GM18517 (cell line): Measurements from ENCODE around the gene INCENP.
"Not testable (repeated sequence)": the region's sequence is repeated elsewhere in the genome, so short reads cannot be mapped to it uniquely, and the experiment has no call there.

Experiments
- ATAC-seq: cut with Tn5 transposase; IDR thresholded peaks from one replicate; pipeline ENCODE4 v1.9.1; 2021; ENCODE audit warnings: mild to moderate bottlenecking, moderate library complexity; ENCODE audit not compliant: unreplicated experiment

Gene INCENP

DNA sequence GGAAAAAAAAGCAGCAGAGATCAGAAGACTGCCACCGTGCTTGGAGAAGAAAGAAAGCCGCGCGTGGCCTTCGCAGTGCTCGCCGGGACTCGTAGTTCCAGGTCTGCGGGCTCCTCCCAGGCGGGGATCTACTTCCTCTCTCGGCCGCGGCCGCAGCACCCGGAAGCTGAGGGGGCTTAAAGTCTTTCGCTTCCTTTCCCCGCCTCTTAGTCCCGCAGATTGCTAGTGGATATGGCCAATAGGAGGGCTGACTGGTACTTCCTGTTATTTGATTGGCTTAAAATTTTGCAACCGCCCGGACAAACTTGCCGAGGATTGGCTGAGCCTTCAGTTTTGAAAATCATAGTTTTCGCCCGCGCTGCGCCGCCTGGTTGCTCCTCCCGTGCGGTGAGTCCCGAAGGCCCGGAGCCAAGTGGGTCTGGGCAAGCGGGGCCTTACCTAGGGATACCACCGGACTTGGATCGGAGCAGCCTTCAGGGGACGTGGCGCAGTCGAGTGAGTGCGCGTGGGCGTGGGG, at the start of gene INCENP:
TSS of gene INCENP (plus strand) at position 343 of the 517 bp plus-strand sequence. CDS start 4,151 bp downstream, outside the sequence.
- peak; percentile 94 for ATAC-seq

DNA sequence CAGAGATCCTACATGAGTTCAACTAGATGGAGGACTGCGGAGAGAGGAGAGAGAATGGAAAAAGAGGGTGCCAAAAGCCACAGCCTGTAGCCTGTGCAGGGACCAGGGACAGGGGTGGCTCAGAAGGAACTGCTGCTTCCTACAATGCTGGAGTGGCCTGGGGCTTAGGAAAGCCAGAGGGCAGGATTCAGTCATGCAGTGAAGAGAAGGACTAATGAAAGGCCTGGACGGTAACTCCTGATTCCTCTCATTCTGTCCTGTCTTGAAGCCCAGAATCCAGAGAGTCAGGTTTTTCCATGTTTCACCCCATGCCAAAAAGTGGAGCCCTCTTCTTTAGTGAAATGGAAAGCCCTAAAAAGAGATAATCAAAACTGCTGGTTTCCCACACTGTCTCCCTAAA, 48.4 kb upstream of the INCENP start:
- ATAC-seq = no peak

DNA sequence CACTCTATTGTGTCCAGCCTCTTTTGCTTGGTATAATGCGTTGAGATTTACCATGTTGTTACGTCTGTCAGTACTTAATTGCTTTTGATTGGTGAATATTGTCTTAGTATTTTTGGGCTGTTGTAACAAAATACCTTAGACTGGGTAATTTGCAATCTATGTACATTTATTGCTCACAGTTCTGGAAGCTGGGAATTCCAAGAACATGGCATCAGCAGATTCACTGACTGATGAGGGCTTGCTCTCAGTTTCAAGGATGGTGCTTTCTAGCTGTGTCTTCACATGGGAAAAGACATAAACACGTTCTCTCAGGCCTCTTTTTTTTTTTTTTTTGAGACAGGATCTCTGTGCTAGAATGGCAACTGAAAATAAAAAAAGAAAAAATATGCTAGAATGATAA, 46.7 kb upstream of the INCENP start:
- no peak for ATAC-seq

DNA sequence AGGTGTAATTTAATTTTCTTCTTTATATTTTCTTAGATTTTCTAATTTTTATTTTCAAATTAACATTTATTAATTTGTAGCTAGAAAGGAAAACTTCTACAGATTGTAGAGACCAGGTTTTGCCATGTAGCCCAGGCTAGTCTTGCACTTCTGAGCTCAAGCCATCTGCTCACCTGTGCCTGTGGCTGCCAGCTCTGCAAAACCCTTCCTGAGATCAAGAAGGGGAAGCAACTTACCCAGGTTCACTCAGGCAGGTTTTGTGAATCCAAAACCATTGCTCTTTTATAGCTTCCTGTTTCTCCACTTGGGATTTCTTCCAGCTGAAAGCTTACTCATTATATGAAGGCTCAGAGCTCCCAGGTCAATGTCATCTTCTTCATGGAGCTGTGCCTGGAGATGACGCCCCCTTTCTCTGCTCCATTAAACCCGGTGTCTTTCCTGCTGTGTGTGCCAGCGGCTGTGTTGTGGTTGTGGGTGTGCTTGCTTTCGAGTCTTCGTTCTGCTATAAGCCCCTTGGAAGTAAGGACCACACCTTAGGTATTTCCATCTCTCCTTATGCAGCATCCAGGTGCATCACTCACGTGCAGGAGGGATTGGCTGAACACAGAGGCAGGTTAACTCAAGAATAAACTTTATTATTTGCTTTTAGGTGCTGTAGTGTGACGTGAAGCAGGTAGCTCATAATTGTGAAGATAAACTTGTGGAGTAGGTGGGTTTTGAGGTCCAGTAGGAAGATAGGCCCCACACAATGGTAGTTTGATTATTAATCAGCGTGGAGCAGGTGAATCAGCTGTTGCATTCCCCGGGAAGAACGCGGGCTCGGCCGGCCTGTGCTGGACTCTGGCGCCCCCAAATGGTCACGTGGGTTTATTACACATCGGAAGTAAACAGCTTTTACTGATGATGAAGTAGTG, 42.2 kb upstream of the INCENP start:
- ATAC-seq = no peak

DNA sequence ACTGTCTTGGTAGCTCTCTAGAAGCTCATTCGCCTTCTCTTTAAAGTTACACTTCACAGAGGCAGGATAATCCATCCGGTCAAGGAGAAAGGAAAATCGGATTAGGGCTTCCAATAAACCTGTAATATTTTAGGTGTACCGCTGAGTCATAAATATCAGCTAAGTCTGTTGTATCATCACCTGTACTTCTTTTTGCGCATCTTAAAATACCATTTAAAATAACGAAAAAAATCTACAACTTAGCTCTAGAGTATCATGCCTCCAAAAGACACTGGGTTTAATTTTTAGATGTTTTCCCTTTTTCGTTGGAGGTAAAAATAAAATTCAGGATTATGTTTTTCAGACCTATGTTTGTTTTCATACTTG, 41.5 kb upstream of the INCENP start:
- no peak for ATAC-seq

DNA sequence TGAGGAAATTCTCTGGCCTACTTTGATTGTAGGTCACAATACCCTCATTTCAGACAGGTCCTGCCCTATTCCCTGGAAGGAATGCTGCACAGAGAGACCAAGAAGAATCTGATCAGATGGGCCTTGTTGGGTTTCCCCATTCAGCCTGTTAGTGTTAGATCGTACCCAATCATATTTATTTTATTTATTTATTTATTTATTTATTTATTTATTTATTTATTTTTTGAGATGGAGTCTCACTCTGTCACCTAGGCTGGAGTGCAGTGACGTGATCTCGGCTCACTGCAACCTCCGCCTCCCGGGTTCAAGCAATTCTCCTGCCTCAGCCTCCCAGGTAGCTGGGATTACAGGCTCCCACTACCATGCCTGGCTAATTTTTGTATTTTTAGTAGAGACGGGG, 39.0 kb upstream of the INCENP start:
- ATAC-seq = not testable (repeated sequence)

DNA sequence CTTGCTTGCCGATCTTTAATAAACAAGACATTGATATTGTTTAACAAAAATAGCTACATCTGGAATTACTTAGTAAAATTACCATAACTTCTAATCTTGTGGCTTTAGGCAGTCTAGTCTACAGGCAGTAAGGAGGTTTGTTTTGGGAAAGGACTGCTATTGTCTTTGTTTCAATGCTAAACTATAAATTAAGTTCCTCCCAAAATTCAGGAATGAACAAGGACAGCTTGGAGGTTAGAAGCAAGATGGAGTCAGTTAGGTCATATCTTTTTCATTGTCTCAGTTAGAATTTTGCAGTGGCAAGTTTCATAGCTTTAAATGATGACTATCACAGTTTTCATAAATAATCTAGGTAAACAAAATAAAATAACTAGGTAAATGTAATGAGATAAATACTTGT, 36.1 kb upstream of the INCENP start:
- ATAC-seq = no peak

DNA sequence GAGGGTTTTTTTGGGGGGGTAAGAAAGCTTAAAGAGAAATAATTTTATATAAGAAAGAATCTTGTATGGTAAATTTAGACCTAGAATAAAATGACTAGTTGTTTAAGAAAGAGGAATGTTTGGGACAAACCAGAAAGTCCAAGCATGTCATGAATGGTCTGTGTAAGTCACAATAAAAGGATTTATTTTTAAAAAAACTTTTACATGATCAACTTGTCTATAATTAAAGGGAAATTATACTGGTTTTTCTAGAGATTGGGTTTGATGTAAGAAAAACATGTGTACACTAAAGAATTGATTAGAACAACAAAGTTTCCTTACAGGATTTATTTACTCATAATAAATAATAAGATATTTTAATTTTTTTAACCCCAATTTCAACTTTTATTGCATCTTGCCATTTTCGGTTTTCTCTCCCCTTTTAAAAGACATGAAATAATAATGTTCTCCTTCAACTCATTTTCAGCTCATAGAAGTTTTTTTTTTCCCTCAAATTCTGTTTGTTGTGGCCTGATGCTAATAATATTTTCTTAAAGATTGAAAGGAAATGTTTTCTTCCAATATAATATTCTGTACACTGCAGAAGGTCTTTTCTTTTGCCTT, 35.4 kb upstream of the INCENP start:
- no peak for ATAC-seq

DNA sequence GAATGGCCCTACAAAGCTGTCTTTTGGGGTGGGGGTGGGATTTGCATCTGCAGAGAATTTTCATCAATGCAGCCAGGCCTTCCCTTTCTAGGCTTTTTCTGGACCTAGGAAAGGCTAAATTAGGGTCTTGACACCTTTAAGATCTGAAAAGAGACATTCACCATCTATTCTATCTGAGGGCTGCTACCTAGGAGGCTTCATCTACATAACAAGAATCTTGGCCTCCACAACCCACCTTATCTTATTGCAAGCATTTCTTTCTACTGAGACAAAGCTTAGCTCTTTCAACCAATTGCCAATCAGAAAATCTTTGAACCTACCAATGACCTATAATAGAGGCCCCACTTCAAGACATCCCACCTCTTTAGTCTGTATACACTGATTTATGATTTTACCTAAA, 20.7 kb upstream of the INCENP start:
- no peak for ATAC-seq

DNA sequence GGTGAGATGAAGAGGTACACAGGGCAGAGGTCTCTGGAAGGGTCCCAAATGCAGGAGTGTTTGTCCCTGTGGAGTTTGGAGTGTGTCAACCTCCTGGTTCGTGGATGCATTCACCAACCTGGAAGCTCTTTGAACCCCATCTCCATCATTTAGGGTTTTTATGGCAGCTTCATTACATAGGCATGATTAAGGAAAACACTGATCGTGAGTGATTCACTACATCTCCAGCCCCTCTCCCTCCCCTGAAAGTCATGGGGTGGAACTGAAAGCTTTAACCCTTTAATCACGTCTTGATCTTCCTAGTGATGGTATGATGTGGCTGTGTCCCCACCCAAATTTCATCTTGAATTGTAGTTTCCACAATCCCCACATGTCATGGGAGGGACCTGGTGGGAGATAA, 19.8 kb upstream of the INCENP start:
- no peak for ATAC-seq

DNA sequence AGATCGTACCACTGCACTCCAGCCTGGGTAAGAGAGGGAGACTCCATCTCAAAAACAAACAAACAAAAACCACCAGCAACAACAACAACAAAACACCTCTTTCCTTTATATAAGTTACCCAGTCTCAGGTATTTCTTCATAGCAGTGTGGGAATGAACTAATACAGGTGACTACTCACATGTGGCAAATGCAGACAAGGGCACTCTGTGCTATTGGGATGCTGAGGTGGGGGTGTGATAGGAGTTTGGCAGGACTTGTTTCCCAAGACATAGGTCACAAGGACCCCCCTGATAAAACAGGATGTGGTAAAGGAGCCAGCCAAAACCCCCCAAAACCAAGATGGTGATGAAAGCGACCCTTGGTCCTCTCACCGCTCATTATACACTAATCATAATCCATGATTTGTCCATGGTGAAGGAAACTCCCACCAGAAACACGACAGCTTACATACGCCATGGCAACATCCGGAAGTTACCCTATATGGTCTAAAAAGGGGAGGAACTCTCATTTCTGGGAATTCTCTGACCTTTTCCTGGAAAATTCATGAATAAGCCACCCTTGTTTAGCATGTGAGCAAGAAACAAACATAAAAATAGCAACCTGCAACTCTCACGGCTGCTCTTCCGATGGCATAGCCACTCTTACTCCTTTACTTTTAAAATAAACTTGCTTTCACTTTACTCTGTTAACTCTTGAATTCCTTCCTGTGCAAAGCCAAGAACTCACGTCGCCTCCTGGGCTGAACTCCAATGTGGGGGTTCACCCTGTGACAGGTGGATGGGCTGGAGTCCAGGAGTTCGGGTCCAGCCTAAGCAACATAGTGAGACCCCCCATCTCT, 18.8 kb upstream of the INCENP start:
- no peak for ATAC-seq

DNA sequence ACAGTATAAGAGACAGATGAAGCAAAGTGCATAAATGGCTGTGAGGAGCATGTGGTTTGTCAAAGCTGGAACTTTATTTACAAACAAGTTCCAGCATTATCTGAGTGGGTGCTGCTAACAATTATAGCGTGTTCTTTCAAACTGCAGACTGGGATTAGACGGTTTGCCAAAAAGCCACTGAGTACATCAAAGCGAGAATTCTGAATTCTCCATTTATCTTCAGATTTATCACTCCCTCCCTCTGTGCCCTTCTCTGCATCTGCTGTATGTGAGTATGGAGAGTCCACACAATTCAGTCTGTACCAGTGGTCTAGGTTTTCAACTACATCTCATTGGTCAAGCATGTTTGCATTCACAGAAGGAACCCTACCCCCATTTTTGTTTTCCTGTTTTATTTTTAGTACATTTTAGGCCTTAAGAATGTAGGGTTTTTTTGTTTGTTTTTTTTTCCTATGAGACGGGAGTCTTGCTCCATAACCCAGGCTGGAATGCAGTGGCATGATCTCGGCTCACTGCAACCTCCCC, 18.1 kb upstream of the INCENP start:
- ATAC-seq = no peak

DNA sequence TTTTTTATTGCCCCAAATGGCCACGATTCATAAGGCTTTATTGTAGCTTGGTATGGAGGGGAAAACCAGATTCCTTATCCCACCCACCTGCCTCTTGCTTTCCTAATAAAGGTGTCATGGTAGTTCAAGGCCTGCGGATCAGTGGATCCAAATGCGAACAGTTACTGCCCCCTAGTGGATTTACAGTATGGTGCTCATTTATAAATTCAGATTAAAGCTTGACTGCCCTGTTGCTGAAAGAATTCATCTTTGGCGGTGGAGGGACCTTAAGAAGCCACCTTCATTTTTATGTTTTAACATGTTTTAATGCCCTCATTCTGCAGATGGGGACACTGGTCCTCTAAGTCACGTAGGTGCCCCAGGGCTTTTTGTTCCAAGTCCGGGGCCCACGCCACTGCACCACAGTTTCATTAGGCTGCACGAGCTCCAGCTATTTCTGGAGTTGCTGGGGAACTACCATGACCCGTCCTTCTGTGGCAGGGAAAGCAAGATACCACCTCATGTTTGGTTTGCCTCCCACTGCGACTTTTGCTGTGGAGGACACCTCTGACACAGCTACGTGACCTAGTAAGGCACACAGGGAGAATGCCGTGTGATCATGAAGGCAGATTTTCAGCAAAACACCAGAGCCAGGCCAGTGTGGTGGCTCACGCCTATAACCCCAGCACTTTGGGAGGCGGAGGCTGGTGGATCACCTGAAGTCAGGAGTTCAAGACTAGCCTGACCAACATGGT, 15.6 kb upstream of the INCENP start:
- ATAC-seq = no peak

DNA sequence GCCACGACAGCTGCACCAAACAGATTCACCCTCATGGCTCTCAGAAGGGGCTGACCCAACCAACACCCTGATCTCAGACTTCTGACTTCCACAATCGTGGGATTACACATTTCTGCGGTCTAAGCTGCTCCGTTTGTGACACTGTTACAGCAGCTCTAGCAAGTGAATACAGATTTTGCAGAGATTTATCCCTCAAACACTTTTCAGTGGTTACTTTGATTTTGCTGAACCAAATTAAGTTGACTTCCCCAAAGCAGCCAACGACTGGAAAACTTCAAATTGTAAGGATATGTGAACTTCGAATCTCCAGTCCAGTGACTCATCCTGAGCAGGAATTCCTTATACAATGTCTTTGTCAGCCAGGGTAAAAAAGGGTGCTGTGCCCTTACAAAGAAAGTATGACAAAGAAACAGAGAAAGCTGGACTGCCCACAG, 14.8 kb upstream of the INCENP start:
- ATAC-seq = no peak

DNA sequence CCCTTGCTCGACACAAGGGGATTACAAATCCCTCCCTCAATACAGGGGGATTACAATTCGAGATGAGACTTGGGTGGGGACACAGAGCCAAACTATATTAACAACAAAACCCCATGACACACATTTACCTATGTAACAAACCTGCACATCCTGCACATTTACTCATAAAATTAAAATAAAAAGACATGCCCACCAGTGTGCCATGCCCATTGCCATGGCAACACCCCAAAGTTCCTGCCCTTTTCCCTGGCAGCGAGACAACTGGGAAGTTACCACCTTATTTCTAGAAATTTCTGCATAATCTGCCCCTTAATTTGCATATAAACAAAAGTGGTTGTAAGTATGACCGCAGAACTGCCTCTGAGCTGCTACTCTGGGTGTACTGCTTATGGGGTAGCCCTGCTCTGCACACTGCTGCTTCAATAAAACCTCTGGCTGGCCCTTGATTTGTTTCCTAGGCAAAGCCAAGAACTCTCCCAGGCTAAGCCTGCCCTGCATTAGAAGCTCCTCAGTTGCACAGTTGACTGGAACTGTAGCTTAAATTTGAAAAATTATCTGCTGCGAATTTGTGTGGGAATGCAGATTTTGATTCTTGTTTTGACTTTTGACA, 8.6 kb upstream of the INCENP start:
- ATAC-seq = no peak

DNA sequence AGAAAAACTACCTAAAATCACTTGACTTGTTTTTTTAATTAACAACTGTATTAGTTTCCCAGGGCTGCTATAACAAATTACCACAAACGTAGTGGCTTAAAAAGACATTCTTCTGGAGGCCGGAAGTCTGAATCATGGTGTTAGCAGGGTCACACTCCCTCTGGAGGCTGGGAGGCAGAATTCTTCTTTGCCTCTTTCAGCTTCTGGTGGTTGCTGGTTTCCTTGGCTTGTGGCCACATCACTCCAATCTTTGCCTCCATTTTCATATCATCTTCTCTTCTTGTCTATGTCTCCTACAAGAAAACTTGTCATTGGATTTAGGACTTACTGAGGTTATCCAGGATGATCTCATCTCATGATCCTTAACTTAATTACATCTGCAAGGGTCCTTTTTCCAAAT, 7.4 kb upstream of the INCENP start:
- no peak for ATAC-seq

DNA sequence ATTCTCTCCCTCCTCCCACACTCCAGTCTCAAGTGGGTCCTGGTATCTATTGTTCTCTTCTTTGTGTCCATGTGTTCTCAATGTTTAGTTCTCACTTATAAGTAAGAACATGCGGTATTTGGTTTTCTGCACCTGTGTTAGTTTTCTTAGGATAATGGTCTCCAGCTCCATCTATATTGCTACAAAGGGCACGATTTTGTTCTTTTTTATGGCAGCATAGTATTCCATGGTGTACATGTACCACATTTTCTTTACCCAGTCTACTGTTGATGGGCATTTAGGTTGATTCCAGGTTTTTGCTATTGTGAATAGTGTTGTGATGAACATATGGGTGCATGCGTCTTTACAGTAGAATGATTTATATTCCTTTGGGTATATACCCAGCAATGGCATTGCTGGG, 4.2 kb upstream of the INCENP start:
- ATAC-seq = no peak

DNA sequence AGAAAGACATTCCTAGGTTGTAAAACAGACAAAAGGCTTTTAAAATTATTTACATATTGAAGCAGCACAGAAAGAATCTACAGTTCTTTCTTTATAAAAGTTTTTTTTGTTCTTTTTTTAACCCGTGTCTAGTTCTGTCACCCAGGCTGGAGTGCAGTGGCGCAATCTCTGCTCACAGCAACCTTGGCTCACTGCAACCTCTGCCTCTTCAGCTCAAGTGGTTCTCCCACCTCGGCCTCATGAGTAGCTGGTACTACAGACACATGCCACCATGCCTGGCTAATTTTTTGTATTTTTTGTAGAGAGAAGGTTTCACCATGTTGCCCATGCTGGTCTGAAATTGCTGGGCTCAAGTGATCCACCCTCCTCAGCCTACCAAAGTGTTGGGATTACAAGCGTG, 3.8 kb upstream of the INCENP start:
- ATAC-seq = no peak

DNA sequence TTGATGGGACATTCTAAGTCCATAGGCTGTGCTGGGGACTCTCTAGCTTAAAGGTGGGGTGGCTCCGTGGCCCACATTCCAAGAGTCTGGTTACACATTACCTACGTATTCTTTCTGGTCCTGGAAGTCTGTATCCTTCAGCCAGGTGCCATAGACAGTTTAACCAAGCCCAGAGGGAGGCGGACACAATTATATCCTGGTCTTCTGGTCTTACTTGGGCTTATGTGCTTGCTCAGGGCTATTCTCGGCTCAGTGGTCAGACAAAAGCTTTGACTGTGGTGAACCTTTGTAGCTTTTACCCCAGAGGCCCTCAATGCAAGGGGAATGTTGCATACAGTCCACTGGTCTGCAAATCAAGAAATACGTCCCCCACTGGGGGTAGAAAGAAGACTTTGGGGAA, 3.4 kb upstream of the INCENP start:
- no peak for ATAC-seq

DNA sequence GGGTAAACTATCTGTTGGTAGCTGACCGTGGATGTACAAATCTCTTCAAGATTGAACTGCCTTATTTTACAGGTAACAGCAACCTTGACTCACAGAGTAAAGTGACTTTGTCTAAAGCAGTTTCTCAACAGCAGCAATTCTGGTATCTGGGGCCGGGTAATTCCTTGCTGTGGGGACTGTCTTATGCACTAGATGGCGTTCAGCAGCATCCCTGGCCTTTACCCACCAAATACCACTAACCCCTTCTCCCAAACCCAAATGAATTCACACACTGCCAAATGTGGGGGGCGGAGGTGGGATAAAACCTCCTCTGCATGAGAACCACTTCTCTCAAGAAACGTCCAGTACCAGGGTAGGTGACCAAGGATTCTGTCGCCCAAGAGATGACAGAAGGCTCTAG, 1.7 kb upstream of the INCENP start:
- ATAC-seq = no peak
